HG03521 (cell line): Measurements from ENCODE around the gene SMAD3.

ENCODE experiments used
- ATAC-seq: cut with Tn5 transposase; IDR thresholded peaks from one replicate; pipeline ENCODE4 v1.9.1; 2021; ENCODE audit warnings: mild to moderate bottlenecking, moderate library complexity; ENCODE audit not compliant: unreplicated experiment

The SMAD3 gene

GRCh38 chr15:67156834-67157233 is 91.4 kb downstream of the SMAD3 start:
- no peak for ATAC-seq

DNA sequence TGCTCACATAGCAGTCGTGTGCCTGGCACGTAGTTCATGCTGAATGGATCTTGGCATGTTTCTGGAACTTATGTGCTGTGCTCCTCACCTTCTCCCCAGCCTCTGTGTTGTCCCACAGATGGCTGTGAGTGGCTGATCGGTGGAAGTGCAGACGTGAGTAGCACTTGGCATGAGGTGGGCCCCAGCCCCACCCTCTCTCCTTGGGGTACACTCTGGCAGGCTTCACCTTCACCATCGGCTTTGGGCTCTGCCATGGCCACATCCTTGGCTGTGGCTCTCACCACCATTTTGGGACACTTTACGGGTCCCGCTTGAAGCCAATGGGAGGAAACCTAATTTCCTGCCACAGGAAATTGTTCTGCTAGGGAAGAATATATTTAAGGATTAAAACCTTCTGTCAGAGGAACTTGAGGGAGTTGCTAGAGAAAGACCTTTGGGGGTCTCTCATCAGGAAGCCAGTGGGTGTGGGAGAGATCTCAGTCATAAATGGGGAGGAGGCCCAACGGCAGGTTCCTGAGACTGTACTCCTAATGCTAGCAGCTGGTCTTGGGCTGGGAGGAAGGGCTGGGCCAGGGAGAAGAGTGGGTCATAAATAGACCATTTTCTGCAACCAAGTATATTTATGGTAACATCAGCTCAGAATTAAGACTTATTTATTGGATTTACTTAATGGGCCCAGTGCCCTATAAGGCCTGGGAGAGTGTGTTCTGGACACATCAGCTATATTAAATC is 92.3 kb downstream of the SMAD3 start:
- no peak for ATAC-seq

DNA sequence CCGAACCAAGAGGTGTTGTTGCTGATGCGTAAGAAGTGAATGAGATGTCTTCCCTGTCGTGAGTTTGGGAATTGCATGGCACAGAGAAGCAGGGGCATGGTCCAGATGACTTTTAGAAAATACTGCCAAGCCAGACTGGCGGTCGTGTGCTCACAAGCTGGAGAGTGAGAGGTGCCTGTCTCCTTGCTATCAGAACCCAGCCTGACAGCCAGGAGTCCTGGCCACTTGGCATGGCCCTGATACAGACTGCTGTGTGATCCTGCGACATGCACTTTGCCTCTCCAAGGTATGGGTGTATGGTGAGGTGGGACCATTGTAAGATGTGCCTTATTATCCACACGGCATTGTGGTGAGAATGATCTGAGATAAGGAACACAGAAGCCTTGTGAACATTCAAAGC is 93.0 kb downstream of the SMAD3 start:
- ATAC-seq, result no peak

- no peak for ATAC-seq
Observed at GRCh38 chr15:67161412-67161811, 96.0 kb downstream of the SMAD3 start.

DNA sequence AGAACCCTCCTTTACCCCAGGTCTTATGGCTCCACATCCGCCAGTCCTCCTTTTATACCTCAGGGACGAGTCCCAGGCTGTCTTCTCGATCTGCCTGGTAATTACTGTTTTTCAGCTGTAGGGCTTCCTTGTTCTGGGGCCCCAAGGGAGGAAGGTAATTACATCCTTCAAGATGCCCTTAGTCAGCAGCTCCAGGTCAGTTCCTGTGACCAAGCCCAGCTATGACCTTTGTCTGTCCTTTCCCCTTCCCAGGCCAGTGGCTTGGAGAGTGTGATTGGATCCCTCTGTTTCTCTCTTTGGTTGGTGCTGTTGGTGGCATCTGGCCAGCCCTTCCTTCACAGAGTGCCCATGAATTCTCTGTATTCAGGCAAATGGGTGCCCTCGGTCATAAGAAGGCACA is 96.5 kb downstream of the SMAD3 start:
- ATAC-seq, result no peak

- no peak for ATAC-seq
Observed at GRCh38 chr15:67163180-67163579, 97.8 kb downstream of the SMAD3 start.

DNA sequence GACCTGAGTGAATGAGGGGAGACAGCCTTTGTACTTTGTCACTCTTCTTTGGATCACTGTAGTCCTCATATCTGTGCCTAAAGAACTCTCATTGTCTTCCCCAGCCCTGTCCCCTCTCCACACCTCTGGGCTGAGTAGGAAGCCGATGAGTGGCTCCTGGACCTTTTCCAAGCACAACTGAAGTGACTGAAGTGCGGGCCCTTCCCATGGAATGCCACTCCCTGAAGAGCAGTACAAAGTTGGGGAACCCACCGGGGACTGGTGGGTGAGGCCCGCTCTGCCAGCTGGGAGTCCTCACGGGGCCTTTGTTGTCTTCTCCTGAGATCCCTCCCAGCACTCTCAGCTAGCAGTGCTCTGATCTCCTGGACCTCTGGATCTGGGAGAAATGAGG is 99.0 kb downstream of the SMAD3 start:
- no peak for ATAC-seq

- no peak for ATAC-seq
Observed at GRCh38 chr15:67164811-67165253, 99.4 kb downstream of the SMAD3 start.

DNA sequence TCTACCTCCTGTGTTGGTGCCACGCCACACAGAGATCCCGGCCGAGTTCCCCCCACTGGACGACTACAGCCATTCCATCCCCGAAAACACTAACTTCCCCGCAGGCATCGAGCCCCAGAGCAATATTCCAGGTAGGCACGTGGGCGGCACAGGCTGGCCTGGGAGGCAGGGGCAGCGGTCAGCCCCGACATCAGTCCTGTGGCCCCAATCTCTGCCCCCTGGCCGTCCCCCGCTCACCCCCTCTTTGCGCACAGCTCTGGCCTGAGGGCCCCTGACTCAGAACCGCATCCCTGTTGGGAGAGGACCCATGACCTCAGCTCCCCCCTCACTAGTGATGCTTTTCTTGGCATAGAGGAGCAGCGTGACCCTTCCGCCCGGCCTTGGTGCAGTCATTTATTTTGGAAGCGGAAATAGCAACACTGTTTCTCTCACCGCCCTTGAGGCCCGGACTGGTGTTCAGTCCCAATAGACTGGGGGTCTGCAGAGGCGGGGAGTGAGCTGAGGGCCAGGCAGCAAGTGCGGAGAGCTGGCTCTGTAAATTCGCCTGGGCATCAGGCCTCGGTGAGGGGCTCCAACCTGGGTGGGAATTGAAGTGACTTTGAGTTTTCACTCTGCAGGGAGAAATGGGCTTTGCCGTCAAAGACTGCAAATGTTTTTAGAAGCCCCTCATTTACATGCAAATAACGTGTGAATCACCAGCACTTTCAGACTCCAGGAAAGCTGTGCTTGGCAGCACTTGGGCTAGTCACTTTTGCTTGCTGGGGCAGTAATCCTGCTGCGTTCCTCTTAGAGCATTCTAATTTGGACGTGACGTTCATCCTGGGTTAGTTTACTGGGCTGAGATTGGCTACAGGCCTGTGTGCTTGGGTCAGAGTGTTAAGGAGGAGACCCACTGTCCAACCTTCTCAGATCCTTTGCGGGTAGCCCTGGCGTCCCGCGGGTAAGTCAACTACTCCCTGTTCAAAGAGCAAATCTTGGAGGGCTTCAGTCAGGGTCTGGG is 100.2 kb downstream of the SMAD3 start:
- ATAC-seq, result no peak

- ATAC-seq, result no peak
Observed at GRCh38 chr15:67166280-67167009, 101.0 kb downstream of the SMAD3 start.

DNA sequence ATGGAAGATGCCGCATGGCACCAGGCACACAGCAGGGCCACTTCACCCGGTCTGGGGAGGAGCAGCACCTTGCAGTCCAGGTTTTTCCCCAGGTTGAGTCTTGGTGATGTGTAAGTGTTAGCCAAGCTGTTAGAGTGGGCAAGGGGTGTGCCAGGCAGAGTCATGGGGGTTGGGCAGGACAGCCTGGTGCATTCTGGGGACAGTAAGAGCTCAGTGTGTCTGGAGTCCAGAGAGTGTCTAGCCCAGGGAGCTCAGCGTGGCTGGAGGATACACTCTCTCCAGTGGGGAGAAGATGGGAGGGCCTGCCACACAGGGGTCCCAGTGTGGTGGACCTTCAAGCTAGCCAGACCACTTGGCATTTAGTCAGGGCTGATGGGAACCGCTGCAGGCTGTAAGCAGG is 101.7 kb downstream of the SMAD3 start:
- ATAC-seq, result no peak

- ATAC-seq, result no peak
Observed at GRCh38 chr15:67168694-67169093, 103.3 kb downstream of the SMAD3 start.

DNA sequence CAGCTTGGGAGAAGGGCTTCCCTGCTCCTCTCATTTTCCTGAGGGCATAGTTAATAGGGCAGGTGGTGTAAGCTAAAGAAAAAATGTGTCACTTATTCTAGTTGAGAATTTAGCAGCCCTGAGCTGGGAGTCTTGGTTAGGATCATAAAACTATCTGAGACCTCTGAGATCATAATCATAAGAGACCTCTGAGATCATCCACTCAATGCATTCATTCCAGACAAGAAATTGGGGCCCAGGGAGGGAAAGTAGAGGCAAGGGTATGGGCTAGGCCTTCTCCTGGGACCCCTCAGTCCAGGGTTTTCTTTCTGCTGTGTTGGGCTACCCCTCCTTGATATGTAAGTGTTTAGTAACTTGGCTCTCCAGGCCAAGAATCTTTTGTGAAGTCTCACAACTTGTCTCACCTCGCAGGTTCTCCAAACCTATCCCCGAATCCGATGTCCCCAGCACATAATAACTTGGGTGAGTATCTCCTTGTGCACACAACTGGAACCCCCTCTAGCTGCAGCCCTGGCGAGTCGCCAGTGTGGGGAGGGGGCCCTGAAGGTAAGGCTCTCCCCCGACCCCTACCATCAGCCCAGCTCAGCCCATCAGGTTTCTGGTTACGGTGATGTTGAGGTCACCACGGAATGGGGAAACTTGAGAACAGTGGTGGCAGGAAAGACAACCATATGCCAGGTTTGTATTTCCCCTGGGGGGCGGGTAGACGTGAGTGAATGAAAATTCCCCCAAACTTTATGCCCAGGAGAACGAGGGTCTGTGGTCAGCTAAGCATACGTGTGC is 104.9 kb downstream of the SMAD3 start:
- no peak for ATAC-seq

DNA sequence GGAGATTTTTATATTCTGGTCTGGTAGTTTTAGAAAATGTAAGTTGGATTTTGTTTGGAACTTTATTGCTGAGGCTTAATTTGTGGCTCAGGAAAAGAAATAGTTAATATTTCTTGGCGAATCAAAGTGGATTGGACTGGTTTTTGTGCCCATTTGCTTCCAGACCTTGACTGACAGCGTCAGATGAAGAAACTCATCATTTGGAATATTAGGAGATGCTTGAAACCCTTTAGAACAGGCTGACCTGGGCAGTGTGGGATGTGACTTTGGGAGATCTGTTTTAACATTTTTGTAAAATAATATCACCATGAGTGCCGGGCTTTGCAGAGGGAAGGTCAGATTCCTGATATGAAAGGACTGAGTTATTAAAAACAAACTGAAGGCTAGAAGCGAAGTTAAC is 106.1 kb downstream of the SMAD3 start:
- no peak for ATAC-seq

DNA sequence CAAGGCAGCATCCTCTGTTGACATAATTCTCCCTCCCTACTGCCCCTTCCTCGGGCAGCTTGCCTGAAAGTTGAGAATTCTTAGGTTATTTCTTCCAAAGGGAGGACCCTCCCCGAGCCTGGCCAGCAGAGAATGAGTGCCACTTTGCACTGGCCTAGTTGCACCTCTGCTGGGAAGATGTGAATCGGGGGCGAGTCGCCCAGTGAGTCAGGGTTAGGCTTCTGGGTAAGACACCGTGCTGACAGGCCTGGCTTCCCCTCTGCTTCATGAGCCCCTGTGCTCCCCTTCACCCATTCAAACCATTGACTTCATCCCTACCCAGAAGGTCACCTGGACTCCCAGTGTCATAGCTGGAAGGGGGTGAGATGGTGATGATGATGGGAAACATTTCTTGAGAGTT is 106.8 kb downstream of the SMAD3 start:
- no peak for ATAC-seq

- no peak for ATAC-seq
Observed at GRCh38 chr15:67173005-67173404, 107.6 kb downstream of the SMAD3 start.

GRCh38 chr15:67173786-67174185 is 108.4 kb downstream of the SMAD3 start:
- ATAC-seq, result no peak

DNA sequence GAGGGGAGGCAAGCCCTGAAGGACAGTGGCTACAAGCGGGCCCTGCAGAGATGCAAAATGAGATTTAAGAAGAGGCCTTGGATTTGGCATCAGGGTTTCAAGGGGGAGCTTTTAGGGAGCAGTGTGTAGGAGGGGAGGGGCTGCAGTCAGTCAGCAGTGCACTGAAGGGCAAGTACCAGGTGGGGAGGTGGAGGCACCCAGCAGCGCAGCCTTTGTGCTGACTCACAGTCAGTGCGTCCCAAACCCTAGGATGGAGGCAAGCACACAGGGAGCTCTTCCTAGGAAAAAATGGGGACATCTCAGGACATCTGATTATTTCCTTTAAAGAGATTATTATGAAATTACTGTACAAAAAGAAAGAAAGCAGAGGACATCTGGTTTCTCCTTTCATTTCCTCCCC is 109.0 kb downstream of the SMAD3 start:
- no peak for ATAC-seq

DNA sequence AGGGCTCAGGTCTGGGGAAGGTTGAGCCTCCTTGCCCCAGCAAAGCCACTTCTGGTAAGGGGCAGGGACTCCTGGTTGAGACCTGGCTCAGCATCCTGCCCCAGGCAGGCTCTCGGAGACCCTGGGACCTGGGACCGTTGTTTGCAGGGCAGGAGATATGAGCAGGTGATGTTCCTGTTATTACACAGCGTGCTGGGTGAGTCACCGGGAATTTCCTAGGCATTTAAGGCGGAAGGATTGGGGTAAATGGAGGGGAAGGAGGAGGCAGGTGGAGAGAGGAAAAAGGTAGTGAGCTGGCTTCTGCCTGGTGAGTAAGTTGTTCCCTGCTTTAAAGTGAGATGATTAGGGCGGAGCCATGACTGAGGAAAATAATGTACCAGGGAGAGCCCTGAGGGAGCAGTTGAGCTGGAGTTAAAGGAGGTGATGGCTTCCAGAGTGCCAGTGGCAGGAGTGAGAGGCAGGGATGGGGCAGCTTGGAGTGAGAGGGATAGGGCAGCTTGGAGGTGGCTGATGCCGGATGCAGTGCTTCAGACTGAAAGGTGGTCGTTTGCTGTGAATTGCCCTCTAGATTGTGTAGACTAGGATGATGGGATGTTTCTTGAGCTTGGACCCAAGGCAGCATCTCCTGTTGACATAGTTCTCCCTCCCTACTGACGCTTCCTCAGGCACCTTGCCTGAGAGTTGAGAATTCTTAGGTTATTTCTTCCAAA is 109.6 kb downstream of the SMAD3 start:
- ATAC-seq, result no peak

GRCh38 chr15:67175643-67176071 is 110.3 kb downstream of the SMAD3 start:
- no peak for ATAC-seq
